NCI-H1092 (cell line): ENCODE results near the gene B3GLCT.

ENCODE experiments used
- DNase-seq: peaks from one replicate; lab custom pipeline; 2025; lab: John Stamatoyannopoulos, UW

The B3GLCT gene

DNA sequence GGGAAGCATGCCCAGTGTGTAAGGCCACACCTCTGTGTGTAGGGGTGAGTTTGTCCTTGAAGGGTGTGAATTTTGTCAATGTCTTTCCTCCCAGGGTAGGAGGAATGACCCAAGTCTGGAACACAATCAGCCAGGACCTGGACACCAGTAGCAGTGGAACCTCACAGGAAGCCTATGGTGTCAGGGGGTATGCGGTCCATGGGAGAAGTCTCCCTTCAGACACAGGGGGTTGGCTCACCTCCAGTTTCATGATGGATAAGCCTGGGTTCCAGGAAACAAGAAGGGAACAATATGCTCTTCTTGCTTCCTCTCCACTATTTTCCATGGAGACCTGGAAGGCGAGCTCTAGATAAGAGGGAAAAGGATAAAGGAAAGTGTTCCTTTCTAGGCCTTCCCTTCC lies 23.9 kb downstream of the B3GLCT start:
- DNase-seq: no peak

GRCh38 chr13:31224174-31224669 lies 24.4 kb downstream of the B3GLCT start:
- no peak for DNase-seq

GRCh38 chr13:31224963-31225559 lies 25.3 kb downstream of the B3GLCT start:
- DNase-seq: no peak

GRCh38 chr13:31225998-31226675 lies 26.4 kb downstream of the B3GLCT start:
- no peak for DNase-seq

- DNase-seq: no peak
Observed at GRCh38 chr13:31227063-31227462, 27.3 kb downstream of the B3GLCT start.

GRCh38 chr13:31227870-31228269 lies 28.1 kb downstream of the B3GLCT start:
- DNase-seq: no peak

GRCh38 chr13:31234729-31235128 lies 35.0 kb downstream of the B3GLCT start:
- DNase-seq: no peak

- DNase-seq: no peak
Observed at GRCh38 chr13:31236211-31236786, 36.5 kb downstream of the B3GLCT start.

DNA sequence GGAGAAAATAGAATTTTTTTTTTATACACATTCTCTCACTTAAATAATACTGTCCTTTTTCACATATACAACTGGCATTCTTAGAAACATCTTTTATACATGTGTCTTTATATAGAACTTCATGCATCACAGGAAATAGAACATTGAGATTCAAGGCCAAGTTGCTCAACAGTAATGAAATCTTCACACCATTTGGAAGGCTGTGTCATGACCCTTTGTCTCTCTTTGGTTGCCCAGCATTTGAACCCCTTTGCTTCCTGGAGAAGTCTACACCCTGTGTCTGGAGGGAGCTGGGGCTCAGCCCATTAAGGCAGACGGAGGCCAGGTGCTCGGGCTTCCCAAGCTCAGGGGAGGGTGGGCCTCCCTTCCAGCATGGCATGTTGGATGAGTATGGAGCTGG lies 41.1 kb downstream of the B3GLCT start:
- DNase-seq: no peak

GRCh38 chr13:31242367-31242766 lies 42.6 kb downstream of the B3GLCT start:
- DNase-seq: no peak

DNA sequence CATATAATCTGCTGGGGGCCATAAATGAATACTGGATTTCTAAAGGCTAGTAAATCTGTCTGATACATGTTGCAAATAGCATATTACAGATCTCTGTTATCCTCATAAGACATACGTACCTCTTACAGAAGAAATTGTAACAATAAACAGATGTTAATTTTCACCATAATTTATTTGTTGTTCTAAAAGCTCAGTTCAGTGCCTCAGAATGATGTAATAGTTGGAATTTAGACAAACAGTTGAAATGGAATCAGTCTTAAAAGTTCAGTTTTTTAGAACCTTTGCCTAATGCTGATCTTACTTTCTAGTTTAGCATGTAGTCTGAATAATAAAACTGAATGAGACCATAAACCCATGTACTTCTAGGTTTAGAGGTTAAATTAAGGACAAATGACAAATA lies 43.1 kb downstream of the B3GLCT start:
- DNase-seq: no peak

DNA sequence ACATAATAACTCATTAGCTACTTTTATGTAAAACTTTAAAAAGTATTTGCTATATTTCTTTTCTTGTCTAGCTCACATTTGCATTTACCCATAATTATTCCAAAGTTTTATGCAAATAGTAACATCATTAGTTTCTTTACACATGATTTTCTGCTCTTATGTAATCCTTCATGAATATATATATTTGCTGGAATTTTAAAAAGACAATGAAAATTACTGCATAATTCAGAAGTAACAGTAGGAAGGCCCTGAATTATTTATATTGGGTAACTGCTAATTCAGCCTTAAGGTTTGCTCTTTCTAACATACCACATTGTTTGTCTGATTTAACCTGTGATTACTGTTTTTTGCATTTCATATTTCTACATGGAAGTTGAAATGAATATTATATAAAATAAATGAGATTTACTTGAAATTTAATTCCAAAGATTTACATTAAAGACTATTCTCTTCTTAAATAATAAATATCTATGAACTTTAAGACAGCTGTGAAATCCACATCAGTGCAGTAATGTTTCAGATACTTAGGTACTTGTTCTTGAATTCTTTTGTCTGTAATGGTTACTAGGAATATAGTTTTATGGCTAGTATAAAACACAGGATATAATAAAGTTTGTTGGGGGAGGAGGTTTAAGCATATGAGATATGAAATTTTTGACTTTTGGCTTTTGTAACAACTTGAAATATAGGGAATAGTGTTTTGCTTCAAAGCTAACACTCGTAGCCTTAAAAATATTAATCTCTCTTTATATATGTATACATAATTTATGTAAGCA lies 46.0 kb downstream of the B3GLCT start:
- no peak for DNase-seq

DNA sequence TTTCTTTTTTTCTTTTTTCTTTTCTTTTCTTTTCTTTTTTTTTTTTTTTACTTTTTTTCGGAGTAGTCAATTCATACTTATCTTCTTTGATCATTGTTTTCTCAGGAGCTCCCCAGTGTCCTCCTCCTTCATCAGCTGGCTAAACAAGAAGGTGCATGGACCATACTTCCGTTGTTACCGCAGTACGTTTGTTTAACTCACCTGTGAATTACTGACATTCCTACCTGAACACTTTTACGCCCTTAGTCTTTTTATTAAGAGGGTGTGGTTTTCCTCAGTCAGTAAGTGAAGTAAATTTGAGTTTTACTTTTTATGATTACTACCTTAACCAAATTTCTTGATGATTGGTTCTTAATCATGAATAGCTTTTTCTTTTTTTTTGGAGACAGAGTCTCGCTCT lies 47.1 kb downstream of the B3GLCT start:
- DNase-seq: no peak

GRCh38 chr13:31248361-31248760 lies 48.6 kb downstream of the B3GLCT start:
- DNase-seq: no peak

- DNase-seq: no peak
Observed at GRCh38 chr13:31248965-31249539, 49.3 kb downstream of the B3GLCT start.

- no peak for DNase-seq
Observed at GRCh38 chr13:31250435-31250834, 50.7 kb downstream of the B3GLCT start.

DNA sequence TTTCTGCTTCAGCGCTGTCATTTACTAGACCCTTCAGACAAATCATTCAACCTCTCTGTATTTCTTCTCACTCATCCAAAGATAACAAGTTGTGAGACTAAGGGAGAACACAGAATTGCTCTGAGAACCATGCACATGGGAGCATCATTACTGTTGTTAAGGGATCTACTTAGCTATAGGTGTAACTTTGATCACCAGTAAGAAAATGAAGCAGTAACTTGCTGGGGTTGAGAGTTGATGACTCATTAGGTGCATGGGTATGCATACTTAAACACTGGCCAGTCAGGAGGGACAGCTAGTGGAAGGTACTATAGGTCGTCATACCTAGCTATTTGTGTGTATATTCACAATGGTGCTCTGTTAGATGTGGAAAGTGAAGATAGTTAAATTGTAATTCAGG lies 61.5 kb downstream of the B3GLCT start:
- no peak for DNase-seq

DNA sequence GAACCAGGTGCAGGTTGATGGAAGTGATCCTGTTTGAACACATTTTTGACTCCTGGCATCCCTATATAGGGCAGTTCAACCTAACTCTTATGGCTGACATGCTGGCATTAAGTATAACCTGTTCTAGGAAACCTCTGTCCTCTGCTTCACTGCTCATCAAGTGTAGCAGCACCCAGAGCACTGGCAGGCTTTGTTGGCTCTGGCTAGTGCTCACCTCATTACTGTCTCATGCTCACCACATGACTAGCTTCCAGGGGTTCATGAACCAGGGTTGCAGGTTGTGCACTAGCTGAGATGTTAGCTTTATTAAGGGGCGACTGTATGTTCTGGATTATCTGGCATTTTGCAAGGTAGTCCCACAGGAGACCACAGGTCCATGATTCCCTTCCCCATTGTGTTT lies 63.6 kb downstream of the B3GLCT start:
- DNase-seq: no peak

DNA sequence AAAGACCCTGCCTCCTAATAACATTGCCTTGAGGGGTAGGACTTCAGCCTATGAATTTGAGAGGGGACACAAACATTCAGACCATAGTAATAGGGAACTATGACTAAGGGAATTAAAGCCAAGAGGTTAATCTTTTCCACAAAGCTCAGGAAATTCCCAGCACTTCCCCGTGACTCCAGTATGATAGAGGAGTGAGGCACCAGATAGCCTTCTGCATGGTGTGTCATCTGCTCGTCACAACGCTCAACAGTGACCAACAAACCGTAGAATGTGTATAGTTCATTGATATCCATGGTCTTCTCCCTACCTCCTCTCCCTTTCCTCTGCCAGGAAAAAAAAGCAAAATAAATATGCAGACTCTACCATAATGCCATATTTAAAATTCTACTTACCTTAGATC lies 64.4 kb downstream of the B3GLCT start:
- DNase-seq: no peak

GRCh38 chr13:31267126-31267784 lies 67.5 kb downstream of the B3GLCT start:
- DNase-seq: no peak

DNA sequence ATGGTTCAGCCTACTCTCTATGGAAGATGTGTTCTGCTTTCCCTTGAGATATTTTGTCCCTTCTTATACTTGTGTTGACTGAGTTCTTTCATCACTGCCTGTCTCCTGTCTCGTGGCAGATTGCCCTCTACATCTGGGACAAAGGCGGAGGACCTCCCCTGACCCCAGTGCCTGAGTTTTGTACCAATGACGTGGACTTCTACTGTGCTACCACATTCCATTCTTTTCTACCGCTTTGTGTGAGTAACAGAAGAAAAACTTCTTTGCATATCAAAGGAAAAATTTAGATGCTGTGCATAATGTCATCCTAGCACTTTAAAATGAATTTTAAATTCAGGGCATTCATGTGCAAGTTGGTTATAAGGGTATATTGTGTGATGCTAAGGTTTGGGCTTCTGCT lies 74.6 kb downstream of the B3GLCT start:
- DNase-seq: no peak

DNA sequence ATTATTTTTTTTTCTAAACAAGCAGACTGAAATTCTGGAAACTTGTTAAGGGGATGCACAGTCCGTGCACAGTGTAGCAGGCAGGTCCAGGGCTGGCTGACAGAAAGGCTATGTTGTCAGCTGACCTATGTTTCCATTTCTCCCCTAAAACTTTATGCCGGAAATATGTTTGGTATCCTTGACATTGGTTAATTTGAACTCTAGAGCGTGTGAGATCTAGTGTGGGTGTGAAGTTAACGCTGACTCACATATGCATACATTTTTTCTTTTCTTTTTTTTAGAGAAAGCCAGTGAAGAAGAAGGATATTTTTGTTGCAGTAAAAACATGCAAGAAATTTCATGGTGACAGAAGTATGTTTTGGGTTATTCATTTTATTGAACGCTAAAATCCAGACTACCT lies 76.6 kb downstream of the B3GLCT start:
- no peak for DNase-seq
